ENCODE data around the gene FHAD1.

- TF ChIP-seq CTCF (IDR thresholded peaks at IDR 0.05; ENCODE audit: poor library complexity), result no peak
- TF ChIP-seq EZH2 (IDR thresholded peaks at IDR 0.05; ENCODE audit: borderline replicate concordance), result no peak
- no peak for TF ChIP-seq EZH2phosphoT487 (IDR thresholded peaks at IDR 0.05; ENCODE audit: low read depth, severe bottlenecking, unreplicated experiment)
These were observed 2.2 kb upstream of the FHAD1 start for GRCh38 chr1:15244813-15245212.

All from hepatocyte (in vitro differentiated cells).